Measurements from ENCODE around the gene TNFRSF18.

TNFRSF18 gene

GRCh38 chr1:1236176-1236763, 29.9 kb upstream of the TNFRSF18 start:
- no peak for DNase-seq (ENCODE audit: low read depth)
- no peak overlapping the region for H3K4me3 ChIP-seq (ENCODE audit: low read depth, low read length)
- TF ChIP-seq CTCF (IDR thresholded peaks at IDR 0.05; ENCODE audit: low read depth, low read length, missing control alignments) = no peak

- H3K4me3 ChIP-seq (ENCODE audit: low read depth, low read length) = no peak overlapping the region
- DNase-seq (ENCODE audit: low read depth) = no peak
- TF ChIP-seq CTCF (IDR thresholded peaks at IDR 0.05; ENCODE audit: low read depth, low read length, missing control alignments) = no peak
Measured at GRCh38 chr1:1235016-1235744, 28.8 kb upstream of the TNFRSF18 start.

GRCh38 chr1:1234180-1234808, 27.9 kb upstream of the TNFRSF18 start:
- TF ChIP-seq CTCF (IDR thresholded peaks at IDR 0.05; ENCODE audit: low read depth, low read length, missing control alignments) = no peak
- no peak overlapping the region for H3K4me3 ChIP-seq (ENCODE audit: low read depth, low read length)

GRCh38 chr1:1233567-1233892, 27.1 kb upstream of the TNFRSF18 start:
- no peak for TF ChIP-seq CTCF (IDR thresholded peaks at IDR 0.05; ENCODE audit: low read depth, low read length, missing control alignments)
- DNase-seq (ENCODE audit: low read depth) = no peak
- no peak overlapping the region for H3K4me3 ChIP-seq (ENCODE audit: low read depth, low read length)

More at GRCh38 chr1:1234180-1234808, 27.9 kb upstream of the TNFRSF18 start:
- DNase-seq (ENCODE audit: low read depth) = no peak

GRCh38 chr1:1232796-1233566, 26.6 kb upstream of the TNFRSF18 start:
- H3K4me3 ChIP-seq (ENCODE audit: low read depth, low read length) = no peak overlapping the region
- DNase-seq (ENCODE audit: low read depth) = no peak
- no peak for TF ChIP-seq CTCF (IDR thresholded peaks at IDR 0.05; ENCODE audit: low read depth, low read length, missing control alignments)

GRCh38 chr1:1232208-1232795, 25.9 kb upstream of the TNFRSF18 start, which contains the start of gene B3GALT6:
TSS of gene B3GALT6 (plus strand) at chr1:1232237. CDS start at chr1:1232279, 42 bp downstream.
- TF ChIP-seq CTCF (IDR thresholded peaks at IDR 0.05; ENCODE audit: low read depth, low read length, missing control alignments) = no peak
- DNase-seq (ENCODE audit: low read depth) = no peak

More at GRCh38 chr1:1232208-1232795, 25.9 kb upstream of the TNFRSF18 start, which contains the start of gene B3GALT6:
- peak within 1 kb of the TSS; percentile 91 for H3K4me3 ChIP-seq (ENCODE audit: low read depth, low read length)

Data from GM12864 (cell line).